Endometrial microvascular endothelial cells (primary cell): ENCODE results near the gene SHANK1. TPM values are rescaled to one million over a fixed set of nuclear protein-coding genes. Genes with fewer than 3 reads are reported as not detected.

Experiments
- in situ Hi-C: cut with HindIII; loops from 2 replicates; pipeline ENCODE4 v1.10.0; 2017; ENCODE audit warnings: low sequenced_read_pairs, low pct_unique_long_range_greater_than_20kb; ENCODE audit errors: inconsistent ontology term
- total RNA-seq: library from RNA; depleted of rRNA; stranded (reverse); fragments of >200 nt; gene quantifications from one replicate; pipeline ENCODE4 v1.2.3, GENCODE V29; 2015; ENCODE audit errors: inconsistent ontology term

The SHANK1 gene
- total RNA-seq, 1 donor from 2014 or later: 0.28 TPM

- in situ Hi-C loops: no loop called here
Measured at GRCh38 chr19:50667759-50668231, 51.8 kb downstream of the SHANK1 start.

GRCh38 chr19:50667177-50667758 is 52.3 kb downstream of the SHANK1 start:
- in situ Hi-C loops: no loop called here

- in situ Hi-C loops: no loop called here
Measured at GRCh38 chr19:50666346-50667176, 53.0 kb downstream of the SHANK1 start.

GRCh38 chr19:50664204-50664603 is 55.4 kb downstream of the SHANK1 start:
- in situ Hi-C loops: no loop called here

GRCh38 chr19:50663482-50663790 is 56.2 kb downstream of the SHANK1 start:
- in situ Hi-C loops: no loop called here

- in situ Hi-C loops: no loop called here
Measured at GRCh38 chr19:50662651-50663481, 56.7 kb downstream of the SHANK1 start.

GRCh38 chr19:50661766-50662650 is 57.6 kb downstream of the SHANK1 start:
- in situ Hi-C loops: no loop called here

GRCh38 chr19:50661023-50661422 is 58.6 kb downstream of the SHANK1 start:
- in situ Hi-C loops: no loop called here

GRCh38 chr19:50660088-50660366 is 59.6 kb downstream of the SHANK1 start:
- in situ Hi-C loops: no loop called here

GRCh38 chr19:50659318-50660087 is 60.1 kb downstream of the SHANK1 start:
- in situ Hi-C loops: no loop called here

- in situ Hi-C loops: no loop called here
Measured at GRCh38 chr19:50658441-50659317, 60.9 kb downstream of the SHANK1 start.

- in situ Hi-C loops: no loop called here
Measured at GRCh38 chr19:50657712-50658440, 61.7 kb downstream of the SHANK1 start.

GRCh38 chr19:50657222-50657669 is 62.4 kb downstream of the SHANK1 start:
- in situ Hi-C loops: no loop called here

GRCh38 chr19:50654882-50655281 is 64.7 kb downstream of the SHANK1 start:
- in situ Hi-C loops: no loop called here

- in situ Hi-C loops: no loop called here
Measured at GRCh38 chr19:50652722-50653121, 66.9 kb downstream of the SHANK1 start.

- in situ Hi-C loops: no loop called here
Measured at GRCh38 chr19:50651174-50651573, 68.4 kb downstream of the SHANK1 start.
